Fibroblast of villous mesenchyme (primary cell): ENCODE measurements around the gene RECQL5. TPM values are rescaled to one million over a fixed set of nuclear protein-coding genes. Genes with fewer than 3 reads are reported as not detected.

Source experiments
- DNase-seq: peaks from one replicate; pipeline ENCODE4 v3.0.0-alpha.2; 2010; ENCODE audit warnings: low read depth
- H3K4me3 ChIP-seq: 2 replicates; pipeline ENCODE4 v1.5.1; 2011; ENCODE audit warnings: low read depth, mild to moderate bottlenecking, low read length
- CTCF ChIP-seq: IDR thresholded peaks from 2 replicates; pipeline ENCODE4 v1.5.1; 2012; ENCODE audit warnings: low read depth, mild to moderate bottlenecking, low read length; ENCODE audit not compliant: insufficient read depth
- total RNA-seq: library from RNA; depleted of rRNA; stranded (reverse); fragments of >200 nt; gene quantifications from 2 replicates; pipeline ENCODE4 v1.2.3, GENCODE V29; 2012

RECQL5 gene
- total RNA-seq = 19.6 and 20.7 TPM in 2 replicates

GRCh38 chr17:75666959-75667790 is at the start of gene RECQL5, which contains the start of gene SAP30BP:
TSS of gene RECQL5 (minus strand) at chr17:75667154. CDS start at chr17:75666557, 597 bp downstream.
TSS of gene SAP30BP (plus strand) at chr17:75667338. CDS start at chr17:75667373, 35 bp downstream.
- peak; percentile 99 for DNase-seq
- TF ChIP-seq CTCF = no peak
- H3K4me3 ChIP-seq = peak within 1 kb of the TSS; percentile 98

GRCh38 chr17:75712446-75712845 is 45.5 kb upstream of the RECQL5 start:
- TF ChIP-seq CTCF = no peak
- no peak for DNase-seq
- H3K4me3 ChIP-seq = no peak overlapping the region

GRCh38 chr17:75707079-75707571 is 40.2 kb upstream of the RECQL5 start:
- DNase-seq = no peak
- TF ChIP-seq CTCF = no peak
- H3K4me3 ChIP-seq = no peak overlapping the region

GRCh38 chr17:75706042-75706728 is 39.2 kb upstream of the RECQL5 start:
- no peak for TF ChIP-seq CTCF
- H3K4me3 ChIP-seq = no peak overlapping the region
- no peak for DNase-seq

- no peak for DNase-seq
- no peak for TF ChIP-seq CTCF
- no peak overlapping the region for H3K4me3 ChIP-seq
These were observed 38.3 kb upstream of the RECQL5 start for GRCh38 chr17:75704963-75705875.

- H3K4me3 ChIP-seq = no peak overlapping the region
- no peak for DNase-seq
- TF ChIP-seq CTCF = no peak
These were observed 36.6 kb upstream of the RECQL5 start for GRCh38 chr17:75703591-75703990.
